Mesenchymal stem cell (in vitro differentiated cells and primary cell): ENCODE measurements around the gene BNC2. TPM values are rescaled to one million over a fixed set of nuclear protein-coding genes. Genes with fewer than 3 reads are reported as not detected.

Experiments used
- DNase-seq: peaks from one replicate; pipeline ENCODE4 v3.0.0-alpha.2; 2013
- H2AFZ ChIP-seq: one replicate; pipeline ENCODE4 v1.6.1; 2013; ENCODE audit warnings: low read depth, mild to moderate bottlenecking, control low read depth, inconsistent platforms, low read length, moderate library complexity
- H2AK5ac ChIP-seq: 2 replicates; pipeline ENCODE4 v1.6.1; 2013; ENCODE audit warnings: low read length, moderate library complexity, mild to moderate bottlenecking, inconsistent platforms; ENCODE audit not compliant: severe bottlenecking
- H2BK120ac ChIP-seq: one replicate; pipeline ENCODE4 v1.6.1; 2013; ENCODE audit warnings: low read depth, mild to moderate bottlenecking, inconsistent platforms, low read length, moderate library complexity
- H2BK12ac ChIP-seq, 2 experiments: one replicate each; pipeline ENCODE4 v1.6.1; 2013; ENCODE audit warnings: inconsistent platforms in 2 of 2, low read length in 2 of 2, mild to moderate bottlenecking in 2 of 2, moderate library complexity in 2 of 2, control low read depth in 1 of 2
- H2BK15ac ChIP-seq: one replicate; pipeline ENCODE4 v1.6.1; 2013; ENCODE audit warnings: mild to moderate bottlenecking, low read depth, inconsistent platforms; ENCODE audit not compliant: poor library complexity, severe bottlenecking
- H2BK5ac ChIP-seq: 2 replicates; pipeline ENCODE4 v1.6.1; 2013; ENCODE audit warnings: low read depth, mild to moderate bottlenecking, low read length, control low read depth, inconsistent platforms; ENCODE audit not compliant: poor library complexity, severe bottlenecking
- H3K14ac ChIP-seq, 2 experiments: one replicate each; pipeline ENCODE4 v1.6.1; 2013; ENCODE audit warnings: inconsistent platforms in 2 of 2, low read length in 2 of 2, control low read depth in 1 of 2, mild to moderate bottlenecking in 1 of 2, moderate library complexity in 1 of 2
- H3K18ac ChIP-seq, 2 experiments: one replicate each; pipeline ENCODE4 v1.6.1; 2013; ENCODE audit warnings: inconsistent platforms in 2 of 2, low read length in 2 of 2, control low read depth in 1 of 2, low read depth in 1 of 2, mild to moderate bottlenecking in 1 of 2
- H3K23ac ChIP-seq, 2 experiments: one replicate each; pipeline ENCODE4 v1.6.1; 2013; ENCODE audit warnings: inconsistent platforms in 2 of 2, low read length in 2 of 2, mild to moderate bottlenecking in 2 of 2, moderate library complexity in 2 of 2, control low read depth in 1 of 2
- H3K27ac ChIP-seq: 2 replicates; pipeline ENCODE4 v1.5.1; 2013; ENCODE audit warnings: mild to moderate bottlenecking, moderate library complexity, low read length, control low read depth, inconsistent platforms; ENCODE audit not compliant: poor library complexity, severe bottlenecking
- H3K27me3 ChIP-seq, 2 experiments: 2 replicates each; pipeline versions ENCODE4 v1.6.1 to v1.7.0; 2013; ENCODE audit warnings: low read length in 2 of 2, mild to moderate bottlenecking in 2 of 2, moderate library complexity in 2 of 2, control low read depth in 1 of 2, inconsistent platforms in 1 of 2; ENCODE audit not compliant: control insufficient read depth in 1 of 2, insufficient read depth in 1 of 2
- H3K36me3 ChIP-seq, 2 experiments: 2 replicates each; pipeline versions ENCODE4 v1.6.1 to v1.7.0; 2013; ENCODE audit warnings: low read length in 2 of 2, control low read depth in 1 of 2, inconsistent platforms in 1 of 2, low read depth in 1 of 2, mild to moderate bottlenecking in 1 of 2; ENCODE audit not compliant: insufficient read depth in 2 of 2, control insufficient read depth in 1 of 2
- H3K4ac ChIP-seq, 2 experiments: one replicate each; pipeline ENCODE4 v1.6.1; 2013; ENCODE audit warnings: inconsistent platforms in 2 of 2, low read length in 2 of 2, mild to moderate bottlenecking in 2 of 2, moderate library complexity in 2 of 2, control low read depth in 1 of 2, low read depth in 1 of 2
- H3K4me1 ChIP-seq: 2 replicates; pipeline ENCODE4 v1.6.1; 2013; ENCODE audit warnings: low read depth, low read length, control low read depth; ENCODE audit not compliant: control insufficient read depth, insufficient read depth
- H3K4me2 ChIP-seq: 2 replicates; pipeline ENCODE4 v1.6.1; 2013; ENCODE audit warnings: low read length, mild to moderate bottlenecking, inconsistent platforms; ENCODE audit not compliant: poor library complexity, severe bottlenecking
- H3K4me3 ChIP-seq, 2 experiments: 2 replicates each; pipeline versions ENCODE4 v1.5.1 to v1.7.0; 2013; ENCODE audit warnings: low read length in 2 of 2, mild to moderate bottlenecking in 2 of 2, control low read depth in 1 of 2, low read depth in 1 of 2; ENCODE audit not compliant: insufficient read depth in 1 of 2
- H3K79me1 ChIP-seq: replicated peaks from 2 replicates; pipeline ENCODE4 v1.6.1; 2013; ENCODE audit warnings: mild to moderate bottlenecking, control low read depth, low read length, inconsistent platforms; ENCODE audit not compliant: poor library complexity, severe bottlenecking
- H3K9ac ChIP-seq: 2 replicates; pipeline ENCODE4 v1.7.0; 2013; ENCODE audit warnings: mild to moderate bottlenecking, low read length, moderate library complexity
- H3K9me3 ChIP-seq: 2 replicates; pipeline ENCODE4 v1.7.0; 2013; ENCODE audit warnings: mild to moderate bottlenecking, low read length; ENCODE audit not compliant: control insufficient read depth
- H4K8ac ChIP-seq: one replicate; pipeline ENCODE4 v1.6.1; 2013; ENCODE audit warnings: inconsistent platforms, mild to moderate bottlenecking, low read length, moderate library complexity
- H4K91ac ChIP-seq: one replicate; pipeline ENCODE4 v1.6.1; 2013; ENCODE audit warnings: mild to moderate bottlenecking, low read length, inconsistent platforms
- WGBS: methylation state at CpG from one replicate; pipeline ENCODE4 v1.1.7; 2013; ENCODE audit warnings: mixed read lengths; 5-methylcytosine and 5-hydroxymethylcytosine counted together
- polyA plus RNA-seq, 2 experiments: library from polyadenylated mRNA; stranded (reverse); fragments of 200-250 nt; gene quantifications; one replicate each; pipeline ENCODE4 v1.2.3, GENCODE V29; 2013

The BNC2 gene
- polyA plus RNA-seq (2013, experiment 1 of 2), result 7.0 TPM
- polyA plus RNA-seq (2013, experiment 2 of 2), result 6.8 TPM

GRCh38 chr9:16870596-16871335, at the start of gene BNC2:
Gene BNC2, minus strand, starts transcription at chr9:16870670. Its CDS starts 22 bp downstream, at chr9:16870648.
- Histone ChIP-seq H3K4ac (peak within 1 kb of the TSS; percentile 35 to 93), H2BK12ac (peak within 1 kb of the TSS in 1 of 2 experiments; percentile 89), H3K27ac (peak within 1 kb of the TSS; percentile 56), H3K79me1 (peaks cover 2% of the 10 kb centered on the region), H3K18ac (peak within 1 kb of the TSS; percentile 80 to 87), H3K4me2 (peak within 1 kb of the TSS; percentile 99), H2BK120ac (peak within 1 kb of the TSS; percentile 98), H2BK15ac (peak within 1 kb of the TSS; percentile 90), H3K9me3 (no peaks in the 10 kb centered on the region), H3K4me1 (no peaks in the 10 kb centered on the region), H4K91ac (peak within 1 kb of the TSS; percentile 86), H2AK5ac (peak within 1 kb of the TSS; percentile 80), H3K23ac (peak within 1 kb of the TSS; percentile 62 to 89), H3K9ac (peak within 1 kb of the TSS; percentile 95), H3K4me3 (peak within 1 kb of the TSS; percentile 77 to 86), H4K8ac (peak within 1 kb of the TSS; percentile 82), H3K27me3 (no peaks in the 10 kb centered on the region), H3K14ac (peak within 1 kb of the TSS; percentile 36 to 81), H2AFZ (peak within 1 kb of the TSS; percentile 82), H3K36me3 (no peaks in the 10 kb centered on the region), H2BK5ac (peak within 1 kb of the TSS; percentile 47)
- DNase-seq, result peak; percentile 73
- 1% methylated on average over 51 of the region's 58 CpGs for WGBS

DNA sequence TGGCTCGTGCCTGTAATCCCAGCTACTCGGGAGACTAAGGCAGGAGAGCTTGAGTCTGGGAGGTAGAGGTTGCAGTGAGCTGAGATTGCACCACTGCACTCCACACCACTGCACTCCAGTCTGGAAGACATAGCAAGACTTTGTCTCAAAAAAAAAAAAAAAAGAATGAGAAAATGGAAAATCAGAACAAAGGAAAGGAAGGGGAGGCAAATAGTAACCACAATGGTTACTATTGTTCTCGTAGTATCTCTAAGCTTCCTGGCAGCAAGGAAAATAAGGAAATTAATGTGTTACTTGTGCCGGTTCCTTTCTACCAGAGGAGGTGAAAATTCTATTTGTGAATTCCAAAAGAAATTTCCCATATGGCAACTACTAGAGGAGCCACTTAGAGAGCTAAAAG, 48.5 kb upstream of the BNC2 start:
- no peak overlapping the region for H2AFZ ChIP-seq
- no peak overlapping the region for H4K91ac ChIP-seq
- H3K9ac ChIP-seq, result no peak overlapping the region
- H2BK120ac ChIP-seq, result no peak overlapping the region
- H2AK5ac ChIP-seq, result no peak overlapping the region
- H3K27me3 ChIP-seq, result no peaks in the 10 kb centered on the region
- DNase-seq, result no peak
- H2BK12ac ChIP-seq, result no peak overlapping the region
- 81% methylated on average over 3 of the region's 4 CpGs for WGBS
- H3K9me3 ChIP-seq, result no peaks in the 10 kb centered on the region
- no peak overlapping the region for H3K23ac ChIP-seq
- no peak overlapping the region for H2BK15ac ChIP-seq
- H3K4me3 ChIP-seq, result no peak overlapping the region
- H3K27ac ChIP-seq, result no peak overlapping the region
- no peak overlapping the region for H3K14ac ChIP-seq
- H2BK5ac ChIP-seq, result no peak overlapping the region
- H3K79me1 ChIP-seq, result no peaks in the 10 kb centered on the region
- H3K4me1 ChIP-seq, result peaks cover 6% of the 10 kb centered on the region
- no peak overlapping the region for H3K4me2 ChIP-seq
- no peak overlapping the region for H3K18ac ChIP-seq
- no peaks in the 10 kb centered on the region for H3K36me3 ChIP-seq
- H4K8ac ChIP-seq, result no peak overlapping the region
- no peak overlapping the region for H3K4ac ChIP-seq

- Histone ChIP-seq H3K36me3 (no peaks in the 10 kb centered on the region), H3K4ac (peak overlapping the region in 1 of 2 experiments; percentile 9), H2BK5ac (no peak overlapping the region), H2AK5ac (no peak overlapping the region), H3K27me3 (no peaks in the 10 kb centered on the region), H3K18ac (no peak overlapping the region), H2BK12ac (no peak overlapping the region), H3K9ac (peak overlapping the region; percentile 13), H3K4me2 (no peak overlapping the region), H3K4me1 (peaks cover 4% of the 10 kb centered on the region), H4K91ac (no peak overlapping the region), H2AFZ (no peak overlapping the region), H3K23ac (no peak overlapping the region), H3K79me1 (no peaks in the 10 kb centered on the region), H2BK15ac (no peak overlapping the region), H3K27ac (no peak overlapping the region), H3K14ac (no peak overlapping the region), H3K9me3 (no peaks in the 10 kb centered on the region), H3K4me3 (peak overlapping the region in 1 of 2 experiments; percentile 25), H4K8ac (no peak overlapping the region), H2BK120ac (no peak overlapping the region)
- WGBS, result 94% methylated on average over 6 of the region's 6 CpGs
- no peak for DNase-seq
Measured at GRCh38 chr9:16915126-16915831, 44.8 kb upstream of the BNC2 start.

DNA sequence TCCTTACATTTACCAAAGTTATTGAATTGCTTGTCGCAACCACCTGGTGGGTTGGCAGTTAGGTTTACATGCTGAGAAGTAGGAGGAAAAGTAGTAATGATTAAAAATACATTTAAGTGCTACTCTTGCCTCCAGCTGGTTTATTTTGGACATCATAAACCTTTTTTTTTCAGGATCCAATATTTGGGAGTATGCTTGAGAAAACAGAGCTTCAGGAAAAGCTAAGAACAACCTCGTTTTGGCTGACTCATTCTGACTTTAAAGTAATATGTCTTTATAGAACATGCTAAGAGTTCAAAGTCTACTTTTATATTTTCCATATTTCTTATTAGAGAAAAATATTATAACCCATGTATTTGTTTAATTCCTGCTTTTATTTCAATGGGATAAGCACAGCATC, 41.7 kb upstream of the BNC2 start:
- H3K4me3 ChIP-seq, result no peak overlapping the region
- H2BK12ac ChIP-seq, result no peak overlapping the region
- no peak overlapping the region for H3K27ac ChIP-seq
- no peaks in the 10 kb centered on the region for H3K27me3 ChIP-seq
- H4K8ac ChIP-seq, result no peak overlapping the region
- H3K23ac ChIP-seq, result no peak overlapping the region
- H3K14ac ChIP-seq, result no peak overlapping the region
- peaks cover 4% of the 10 kb centered on the region for H3K4me1 ChIP-seq
- no peak overlapping the region for H4K91ac ChIP-seq
- H3K4me2 ChIP-seq, result no peak overlapping the region
- WGBS, result 93% methylated on average over 1 of the region's 2 CpGs
- no peak overlapping the region for H3K18ac ChIP-seq
- H2AK5ac ChIP-seq, result no peak overlapping the region
- no peak overlapping the region for H3K9ac ChIP-seq
- H3K36me3 ChIP-seq, result no peaks in the 10 kb centered on the region
- H3K4ac ChIP-seq, result no peak overlapping the region
- H2BK120ac ChIP-seq, result no peak overlapping the region
- no peak overlapping the region for H2BK15ac ChIP-seq
- no peaks in the 10 kb centered on the region for H3K9me3 ChIP-seq
- no peaks in the 10 kb centered on the region for H3K79me1 ChIP-seq
- no peak overlapping the region for H2BK5ac ChIP-seq
- no peak overlapping the region for H2AFZ ChIP-seq
- no peak for DNase-seq
